ENCODE measurements around the gene PPP1R3D.
"Not testable (repeated sequence)": the region's sequence is repeated elsewhere in the genome, so short reads cannot be mapped to it uniquely, and the experiment has no call there.

PPP1R3D gene

GRCh38 chr20:59902470-59902869 lies 37.6 kb downstream of the PPP1R3D start:
- no peak for DNase-seq (ENCODE audit: low read depth)
- H3K4me3 ChIP-seq (ENCODE audit: low read depth, low read length), result no peak overlapping the region
- TF ChIP-seq, protein P1, sequence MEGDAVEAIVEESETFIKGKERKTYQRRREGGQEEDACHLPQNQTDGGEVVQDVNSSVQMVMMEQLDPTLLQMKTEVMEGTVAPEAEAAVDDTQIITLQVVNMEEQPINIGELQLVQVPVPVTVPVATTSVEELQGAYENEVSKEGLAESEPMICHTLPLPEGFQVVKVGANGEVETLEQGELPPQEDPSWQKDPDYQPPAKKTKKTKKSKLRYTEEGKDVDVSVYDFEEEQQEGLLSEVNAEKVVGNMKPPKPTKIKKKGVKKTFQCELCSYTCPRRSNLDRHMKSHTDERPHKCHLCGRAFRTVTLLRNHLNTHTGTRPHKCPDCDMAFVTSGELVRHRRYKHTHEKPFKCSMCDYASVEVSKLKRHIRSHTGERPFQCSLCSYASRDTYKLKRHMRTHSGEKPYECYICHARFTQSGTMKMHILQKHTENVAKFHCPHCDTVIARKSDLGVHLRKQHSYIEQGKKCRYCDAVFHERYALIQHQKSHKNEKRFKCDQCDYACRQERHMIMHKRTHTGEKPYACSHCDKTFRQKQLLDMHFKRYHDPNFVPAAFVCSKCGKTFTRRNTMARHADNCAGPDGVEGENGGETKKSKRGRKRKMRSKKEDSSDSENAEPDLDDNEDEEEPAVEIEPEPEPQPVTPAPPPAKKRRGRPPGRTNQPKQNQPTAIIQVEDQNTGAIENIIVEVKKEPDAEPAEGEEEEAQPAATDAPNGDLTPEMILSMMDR (conservative IDR thresholded peaks at IDR 0.05; ENCODE audit: low read depth, low read length), result no peak

DNA sequence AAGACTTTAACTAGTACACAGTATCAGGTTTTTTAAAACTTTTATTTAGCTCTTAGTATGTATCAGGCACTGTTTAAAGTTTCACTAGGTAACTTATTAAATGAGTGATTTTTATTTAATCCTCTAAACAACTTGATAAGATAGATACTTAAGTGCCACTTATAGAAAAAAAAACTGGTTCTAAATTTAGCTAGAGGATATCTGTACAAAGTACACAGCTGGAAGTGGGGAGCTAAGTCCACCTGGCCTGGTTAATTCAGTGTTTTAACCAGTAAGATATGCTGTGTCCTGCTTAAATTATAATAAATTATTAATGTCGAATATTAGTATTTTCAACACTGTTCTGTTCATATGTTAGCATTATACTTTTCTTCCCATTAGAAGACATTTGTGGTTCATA lies 44.2 kb downstream of the PPP1R3D start:
- H3K4me3 ChIP-seq (ENCODE audit: low read depth, low read length), result no peak overlapping the region
- TF ChIP-seq, protein P1 (conservative IDR thresholded peaks at IDR 0.05; ENCODE audit: low read depth, low read length), result no peak
- DNase-seq (ENCODE audit: low read depth), result no peak

- H3K4me3 ChIP-seq (ENCODE audit: low read depth, low read length), result no peak overlapping the region
- TF ChIP-seq, protein P1 (conservative IDR thresholded peaks at IDR 0.05; ENCODE audit: low read depth, low read length), result no peak
- no peak for DNase-seq (ENCODE audit: low read depth)
These were observed 48.5 kb downstream of the PPP1R3D start for GRCh38 chr20:59891581-59891980.

DNA sequence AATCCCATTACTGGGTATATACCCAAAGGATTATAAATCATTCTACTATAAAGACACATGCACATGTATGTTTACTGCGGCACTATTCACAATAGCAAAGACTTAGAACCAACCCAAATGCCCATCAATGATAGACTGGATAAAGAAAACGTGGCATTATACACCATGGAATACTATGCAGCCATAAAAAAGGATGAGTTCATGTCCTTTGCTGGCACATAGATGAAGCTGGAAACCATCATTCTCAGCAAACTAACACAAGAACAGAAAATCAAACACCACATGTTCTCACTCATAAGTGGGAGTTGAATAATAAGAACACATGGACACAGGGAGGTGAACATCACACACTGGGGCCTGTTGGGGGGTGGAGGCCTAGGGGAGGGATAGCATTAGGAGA lies 50.1 kb downstream of the PPP1R3D start:
- not testable (repeated sequence) for DNase-seq (ENCODE audit: low read depth); H3K4me3 ChIP-seq (ENCODE audit: low read depth, low read length)

DNA sequence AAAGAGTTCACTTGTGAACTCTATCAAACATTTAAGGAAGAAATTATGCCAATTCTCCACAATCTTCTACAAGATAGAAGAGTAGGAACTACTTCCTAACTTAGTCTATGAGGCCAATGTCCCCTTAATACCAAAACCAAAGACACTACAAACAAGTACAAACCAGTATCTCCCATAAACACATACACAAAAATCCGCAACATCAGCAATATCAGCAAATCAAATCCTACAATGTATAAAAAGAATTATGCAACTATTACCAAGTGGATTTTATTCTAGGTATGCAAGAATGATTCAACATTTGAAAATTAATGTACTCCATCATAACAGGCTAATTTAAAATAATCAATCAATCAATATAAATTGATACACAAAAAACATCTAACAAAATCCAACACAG lies 52.1 kb downstream of the PPP1R3D start:
- H3K4me3 ChIP-seq (ENCODE audit: low read depth, low read length), result no peak overlapping the region
- no peak for DNase-seq (ENCODE audit: low read depth)
- TF ChIP-seq, protein P1 (conservative IDR thresholded peaks at IDR 0.05; ENCODE audit: low read depth, low read length), result no peak
